ENCODE results near the gene VARS2. TPM values are rescaled to one million over a fixed set of nuclear protein-coding genes. Genes with fewer than 3 reads are reported as not detected.

The VARS2 gene
- total and polyA plus RNA-seq, 4 donors: 9.4 to 23.3 (median 16.3) TPM

- peaks cover 5 to 17% (median 11%) of the 10 kb centered on the region in 4 donors for H3K4me1 ChIP-seq (ENCODE audit: control insufficient read depth in 4 of 4, insufficient read depth in 4 of 4, low read length in 3 of 4)
- no peaks in the 10 kb centered on the region for H3K27me3 ChIP-seq (ENCODE audit: control insufficient read depth in 4 of 4, insufficient read depth in 4 of 4, low read length in 3 of 4)
- H3K27ac ChIP-seq (ENCODE audit: low read depth in 1 of 2, low read length in 2 of 2): no peak overlapping the region
- WGBS: 96% methylated on average over 18 of the region's 18 CpGs
- no peak for TF ChIP-seq ZBTB33 (IDR thresholded peaks at IDR 0.05)
- TF ChIP-seq FOXA1 (IDR thresholded peaks at IDR 0.05): no peak
- no peak for TF ChIP-seq TAF1 (conservative IDR thresholded peaks at IDR 0.05)
- no peak for TF ChIP-seq GABPA (IDR thresholded peaks at IDR 0.05 in 1 of 2, conservative IDR thresholded peaks at IDR 0.05 in 1 of 2)
- TF ChIP-seq SP1 (IDR thresholded peaks at IDR 0.05): no peak
- no peak for TF ChIP-seq JUND (IDR thresholded peaks at IDR 0.05)
- TF ChIP-seq RXRA (IDR thresholded peaks at IDR 0.05): no peak
- no peak for TF ChIP-seq HNF4G (IDR thresholded peaks at IDR 0.05)
- no peak overlapping the region for H3K4me3 ChIP-seq (ENCODE audit: low read depth in 1 of 3, low read length in 3 of 3)
- H3K9ac ChIP-seq (ENCODE audit: low read depth in 1 of 2, low read length in 2 of 2): no peak overlapping the region
- DNase-seq (ENCODE audit: low spot score): no peak
- H3K36me3 ChIP-seq (ENCODE audit: control insufficient read depth in 4 of 4, insufficient read depth in 3 of 4, low read depth in 1 of 4, low read length in 3 of 4): no peaks in the 10 kb centered on the region
- no peaks in the 10 kb centered on the region for H3K9me3 ChIP-seq (ENCODE audit: control insufficient read depth in 4 of 4, low read length in 3 of 4)
These were observed 25.1 kb upstream of the VARS2 start for GRCh38 chr6:30888816-30889495.

- TF ChIP-seq NR2F2 (IDR thresholded peaks at IDR 0.05) (no peak), RXRA (IDR thresholded peaks at IDR 0.05) (no peak), SP1 (IDR thresholded peaks at IDR 0.05) (no peak), JUND (IDR thresholded peaks at IDR 0.05) (no peak), GABPA (IDR thresholded peaks at IDR 0.05 in 1 of 2, conservative IDR thresholded peaks at IDR 0.05 in 1 of 2) (no peak), YY1 (IDR thresholded peaks at IDR 0.05) (no peak), FOXA2 (IDR thresholded peaks at IDR 0.05) (no peak), REST (IDR thresholded peaks at IDR 0.05) (no peak), CTCF (IDR thresholded peaks at IDR 0.05; ENCODE audit: low read depth, low read length, missing input control) (no peak), RAD21 (IDR thresholded peaks at IDR 0.05) (no peak), TAF1 (conservative IDR thresholded peaks at IDR 0.05) (no peak), FOXA1 (IDR thresholded peaks at IDR 0.05) (no peak), HNF4G (IDR thresholded peaks at IDR 0.05) (no peak), HNF4A (conservative IDR thresholded peaks at IDR 0.05) (no peak)
- Histone ChIP-seq H3K36me3 (ENCODE audit: control insufficient read depth in 4 of 4, insufficient read depth in 3 of 4, low read depth in 1 of 4, low read length in 3 of 4) (no peaks in the 10 kb centered on the region), H3K27me3 (ENCODE audit: control insufficient read depth in 4 of 4, insufficient read depth in 4 of 4, low read length in 3 of 4) (no peaks in the 10 kb centered on the region), H3K4me3 (ENCODE audit: low read depth in 1 of 3, low read length in 3 of 3) (no peak overlapping the region), H3K9me3 (ENCODE audit: control insufficient read depth in 4 of 4, low read length in 3 of 4) (no peaks in the 10 kb centered on the region), H3K4me1 (ENCODE audit: control insufficient read depth in 4 of 4, insufficient read depth in 4 of 4, low read length in 3 of 4) (peaks cover 5 to 17% (median 11%) of the 10 kb centered on the region in 4 donors), H3K9ac (ENCODE audit: low read depth in 1 of 2, low read length in 2 of 2) (no peak overlapping the region), H3K27ac (ENCODE audit: low read depth in 1 of 2, low read length in 2 of 2) (no peak overlapping the region)
- DNase-seq (ENCODE audit: low spot score): no peak
- WGBS: 64% methylated on average over 4 of the region's 4 CpGs
These were observed 24.5 kb upstream of the VARS2 start for GRCh38 chr6:30889496-30889885.
